Measurements from ENCODE around the gene RIOK1. TPM values are rescaled to one million over a fixed set of nuclear protein-coding genes. Genes with fewer than 3 reads are reported as not detected.

Gene RIOK1
- total and polyA plus RNA-seq, 9 of the 15 experiments (the other 6 are each of a cell fraction or from before 2014, with no cell fraction given), result 24.9 to 101 (median 52.2) TPM

- TF ChIP-seq NCOA1 (IDR thresholded peaks at IDR 0.05; ENCODE audit: low read depth) (no peak; the same call in 1 of the 2 replicates), PRPF4 (IDR thresholded peaks at IDR 0.05; ENCODE audit: insufficient read depth, low read depth, low read length, poor library complexity, severe bottlenecking) (no peak), ELF2 (CRISPR knock-in tag; IDR thresholded peaks at IDR 0.05) (peak; percentile 81; the same call in 1 of the 2 replicates), SRF (CRISPR knock-in tag; IDR thresholded peaks at IDR 0.05) (0 out of 4 replicates have a peak, but pooled peaks of 1 of the 2 experiments have one; percentile 5), TAF1 (IDR thresholded peaks at IDR 0.05; ENCODE audit: control insufficient read depth, extremely low read depth, insufficient read depth, low read length, severe bottlenecking) (peak; percentile 94), POLR2AphosphoS2 (IDR thresholded peaks at IDR 0.05; ENCODE audit: low read length) (peak; percentile 78; the same call in 1 of the 2 replicates), E2F4 (CRISPR knock-in tag; IDR thresholded peaks at IDR 0.05; ENCODE audit: low read depth) (no peak), NFE2L1 (tag; IDR thresholded peaks at IDR 0.05; ENCODE audit: borderline replicate concordance, low read depth) (no peak), CEBPG (CRISPR knock-in tag; IDR thresholded peaks at IDR 0.05) (no peak), CEBPG (tag; conservative IDR thresholded peaks at IDR 0.05 in 1 of 2, IDR thresholded peaks at IDR 0.05 in 1 of 2) (no peak), MED1 (CRISPR knock-in tag; IDR thresholded peaks at IDR 0.05; ENCODE audit: borderline replicate concordance) (no peak), RBM14 (IDR thresholded peaks at IDR 0.05; ENCODE audit: borderline replicate concordance, insufficient read depth, low read depth, low read length) (no peak), EP400 (IDR thresholded peaks at IDR 0.05) (peak; percentile 99), TFAM (CRISPR knock-in tag; conservative IDR thresholded peaks at IDR 0.05) (no peak), TFAP4 (CRISPR knock-in tag; IDR thresholded peaks at IDR 0.05; ENCODE audit: borderline replicate concordance) (peak; percentile 87; the same call in 1 of the 2 replicates), ATF7 (IDR thresholded peaks at IDR 0.05) (peak; percentile 79), SIRT6 (IDR thresholded peaks at IDR 0.05; ENCODE audit: low read depth, low read length) (no peak), TSHZ1 (CRISPR knock-in tag; IDR thresholded peaks at IDR 0.05) (no peak), ZNF398 (CRISPR knock-in tag; IDR thresholded peaks at IDR 0.05) (no peak)
Measured at GRCh38 chr6:7389451-7390225, at the start of gene RIOK1, which contains the start of gene CAGE1 (continued).

All from K562 (cell line).